NB4 (cell line): Measurements from ENCODE around the gene DRP2.

ENCODE experiments used
- POLR2A ChIP-seq: IDR thresholded peaks from 2 replicates; pipeline ENCODE4 v1.6.1; 2011; ENCODE audit warnings: mild to moderate bottlenecking; ENCODE audit not compliant: insufficient read length; ENCODE audit errors: extremely low read depth
- TF ChIP-seq, protein P1 (sequence below): IDR thresholded peaks from 2 replicates; pipeline ENCODE4 v1.6.1; 2011; ENCODE audit warnings: low read depth, low read length
- TF ChIP-seq, protein P2 (sequence below): IDR thresholded peaks from one replicate; pipeline ENCODE4 v1.5.1; 2012; ENCODE audit warnings: low read depth, low read length

- no peak for TF ChIP-seq POLR2A
- TF ChIP-seq, protein P1, sequence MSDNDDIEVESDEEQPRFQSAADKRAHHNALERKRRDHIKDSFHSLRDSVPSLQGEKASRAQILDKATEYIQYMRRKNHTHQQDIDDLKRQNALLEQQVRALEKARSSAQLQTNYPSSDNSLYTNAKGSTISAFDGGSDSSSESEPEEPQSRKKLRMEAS: no peak
- TF ChIP-seq, protein P2, sequence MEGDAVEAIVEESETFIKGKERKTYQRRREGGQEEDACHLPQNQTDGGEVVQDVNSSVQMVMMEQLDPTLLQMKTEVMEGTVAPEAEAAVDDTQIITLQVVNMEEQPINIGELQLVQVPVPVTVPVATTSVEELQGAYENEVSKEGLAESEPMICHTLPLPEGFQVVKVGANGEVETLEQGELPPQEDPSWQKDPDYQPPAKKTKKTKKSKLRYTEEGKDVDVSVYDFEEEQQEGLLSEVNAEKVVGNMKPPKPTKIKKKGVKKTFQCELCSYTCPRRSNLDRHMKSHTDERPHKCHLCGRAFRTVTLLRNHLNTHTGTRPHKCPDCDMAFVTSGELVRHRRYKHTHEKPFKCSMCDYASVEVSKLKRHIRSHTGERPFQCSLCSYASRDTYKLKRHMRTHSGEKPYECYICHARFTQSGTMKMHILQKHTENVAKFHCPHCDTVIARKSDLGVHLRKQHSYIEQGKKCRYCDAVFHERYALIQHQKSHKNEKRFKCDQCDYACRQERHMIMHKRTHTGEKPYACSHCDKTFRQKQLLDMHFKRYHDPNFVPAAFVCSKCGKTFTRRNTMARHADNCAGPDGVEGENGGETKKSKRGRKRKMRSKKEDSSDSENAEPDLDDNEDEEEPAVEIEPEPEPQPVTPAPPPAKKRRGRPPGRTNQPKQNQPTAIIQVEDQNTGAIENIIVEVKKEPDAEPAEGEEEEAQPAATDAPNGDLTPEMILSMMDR: no peak
Measured at GRCh38 chrX:101217689-101218088, 1.9 kb upstream of the DRP2 start.
